Keratinocyte (primary cell): ENCODE measurements around the gene WDR27. TPM values are rescaled to one million over a fixed set of nuclear protein-coding genes. Genes with fewer than 3 reads are reported as not detected.

Experiments
- DNase-seq: peaks from one replicate; pipeline ENCODE4 v3.0.0-alpha.2; 2011; ENCODE audit warnings: low read depth, missing footprints, low spot score
- FAIRE-seq: peaks from 2 replicates; lab custom pipeline; 2011; peaks lifted over from hg19 to GRCh38; lab: Jason Lieb, UNC
- H2AFZ ChIP-seq: 2 replicates; pipeline ENCODE4 v1.6.0; 2012; ENCODE audit warnings: low read length, control low read depth, inconsistent platforms; ENCODE audit not compliant: control insufficient read depth
- H3K27ac ChIP-seq: 2 replicates; pipeline ENCODE4 v1.5.1; 2011; ENCODE audit warnings: low read length; ENCODE audit not compliant: control insufficient read depth, insufficient read depth
- H3K27me3 ChIP-seq: 3 replicates; pipeline ENCODE4 v1.6.0; 2011; ENCODE audit warnings: low read length; ENCODE audit not compliant: control insufficient read depth, insufficient read depth; ENCODE audit errors: extremely low read depth
- H3K36me3 ChIP-seq, 2 experiments: 2 replicates in 1 of 2; 3 replicates in 1 of 2; pipeline ENCODE4 v1.5.1; 2011; ENCODE audit warnings: low read length in 2 of 2, mild to moderate bottlenecking in 1 of 2; ENCODE audit not compliant: control insufficient read depth in 2 of 2, insufficient read depth in 2 of 2; ENCODE audit errors: extremely low read depth in 1 of 2
- H3K4me1 ChIP-seq: 3 replicates; pipeline ENCODE4 v1.5.1; 2011; ENCODE audit warnings: low read length; ENCODE audit not compliant: control insufficient read depth, insufficient read depth; ENCODE audit errors: extremely low read depth
- H3K4me2 ChIP-seq: 3 replicates; pipeline ENCODE4 v1.6.0; 2011; ENCODE audit warnings: low read depth, low read length; ENCODE audit not compliant: control insufficient read depth, insufficient read depth; ENCODE audit errors: extremely low read depth
- H3K4me3 ChIP-seq, 3 experiments: fragments of 200-600 bp in 1 of 3; sonication (generic) in 1 of 3; 2 replicates in 2 of 3; 3 replicates in 1 of 3; pipeline ENCODE4 v1.5.1; 2011 to 2016; ENCODE audit warnings: low read length in 3 of 3, mild to moderate bottlenecking in 3 of 3, control low read depth in 2 of 3, inconsistent platforms in 1 of 3, low read depth in 1 of 3, mixed read lengths in 1 of 3, mixed run types in 1 of 3, moderate library complexity in 1 of 3; ENCODE audit not compliant: control insufficient read depth in 2 of 3, insufficient read depth in 2 of 3; ENCODE audit errors: extremely low read depth in 1 of 3
- H3K79me2 ChIP-seq: 2 replicates; pipeline ENCODE4 v1.6.0; 2012; ENCODE audit warnings: low read length; ENCODE audit not compliant: control insufficient read depth, insufficient read depth
- H3K9ac ChIP-seq: 3 replicates; pipeline ENCODE4 v1.6.0; 2011; ENCODE audit warnings: low read length; ENCODE audit not compliant: control insufficient read depth, insufficient read depth; ENCODE audit errors: extremely low read depth
- H3K9me1 ChIP-seq: 3 replicates; pipeline ENCODE4 v1.6.0; 2011; ENCODE audit warnings: low read length; ENCODE audit not compliant: control insufficient read depth, insufficient read depth; ENCODE audit errors: extremely low read depth
- H3K9me3 ChIP-seq: 2 replicates; pipeline ENCODE4 v1.5.1; 2012; ENCODE audit warnings: low read depth, low read length; ENCODE audit not compliant: control insufficient read depth
- H4K20me1 ChIP-seq: 3 replicates; pipeline ENCODE4 v1.6.0; 2011; ENCODE audit warnings: low read length; ENCODE audit not compliant: control insufficient read depth, insufficient read depth; ENCODE audit errors: extremely low read depth
- CTCF ChIP-seq, 3 experiments: IDR thresholded peaks in 1 of 3; conservative IDR thresholded peaks in 1 of 3; optimal IDR thresholded peaks in 1 of 3; 2 replicates in 2 of 3; 3 replicates in 1 of 3; pipeline versions ENCODE3 to v1.5.1; 2011; ENCODE audit warnings: low read length in 3 of 3, mild to moderate bottlenecking in 3 of 3, moderate library complexity in 2 of 3, control low read depth in 1 of 3, inconsistent platforms in 1 of 3; ENCODE audit not compliant: insufficient read depth in 2 of 3; ENCODE audit errors: extremely low read depth in 1 of 3
- EZH2 ChIP-seq: IDR thresholded peaks from one replicate; pipeline ENCODE4 v1.6.1; 2012; ENCODE audit warnings: inconsistent platforms, mild to moderate bottlenecking, low read length, moderate library complexity
- dilution Hi-C: fragments of 300-500 bp; cut with MboI; formaldehyde crosslinking; loops from one replicate; pipeline ENCODE4 v1.7.0; 2020; ENCODE audit warnings: low sequenced_read_pairs; ENCODE audit not compliant: extremely low pct_ligation_motif_present
- polyA plus RNA-seq, 5 experiments: library from polyadenylated mRNA; depleted of rRNA in 3 of 5; stranded (reverse) in 3 of 5; stranded (forward) in 1 of 5; unstranded in 1 of 5; fragments of >200 nt; gene quantifications; 1 replicate in 1 of 5; 2 replicates in 3 of 5; 3 replicates in 1 of 5; pipeline versions ENCODE4 v1.2.1 to v1.2.3, GENCODE V29; 2011 to 2012; ENCODE audit warnings: missing spikeins in 2 of 5, low read depth in 1 of 5, low replicate concordance in 1 of 5

WDR27 gene
- polyA plus RNA-seq, 1 donor (not counting 4 experiments of a cell fraction or from before 2014, with no cell fraction given): 17.8 TPM

GRCh38 chr6:169411722-169412121 is 290.1 kb downstream of the WDR27 start:
- no peaks in the 10 kb centered on the region for H3K9me1 ChIP-seq
- H4K20me1 ChIP-seq: no peaks in the 10 kb centered on the region
- no peak overlapping the region for H3K9ac ChIP-seq
- H3K36me3 ChIP-seq: no peaks in the 10 kb centered on the region
- H3K27me3 ChIP-seq: no peaks in the 10 kb centered on the region
- no peak overlapping the region for H3K4me3 ChIP-seq
- no peak overlapping the region for H3K27ac ChIP-seq
- H3K4me2 ChIP-seq: no peak overlapping the region
- H3K4me1 ChIP-seq: peaks cover 5% of the 10 kb centered on the region
- dilution Hi-C loops: no loop called here
- FAIRE-seq: no peak
- DNase-seq: no peak
- H3K9me3 ChIP-seq: no peaks in the 10 kb centered on the region
- no peak for TF ChIP-seq CTCF (optimal IDR thresholded peaks at IDR 0.05 in 1 of 3, IDR thresholded peaks at IDR 0.05 in 1 of 3, conservative IDR thresholded peaks at IDR 0.05 in 1 of 3; ENCODE audit: extremely low read depth in 1 of 3, insufficient read depth in 2 of 3, low read length in 3 of 3)
- H3K79me2 ChIP-seq: no peaks in the 10 kb centered on the region
- H2AFZ ChIP-seq: no peak overlapping the region

- no peak for FAIRE-seq
Observed at GRCh38 chr6:169411296-169411695, 290.5 kb downstream of the WDR27 start.

More at GRCh38 chr6:169411296-169411695, 290.5 kb downstream of the WDR27 start:
- no peaks in the 10 kb centered on the region for H4K20me1 ChIP-seq
- H3K4me1 ChIP-seq: peaks cover 5% of the 10 kb centered on the region
- dilution Hi-C loops: no loop called here
- no peak overlapping the region for H3K4me3 ChIP-seq
- no peaks in the 10 kb centered on the region for H3K27me3 ChIP-seq
- H3K9me1 ChIP-seq: no peaks in the 10 kb centered on the region
- TF ChIP-seq EZH2: no peak
- TF ChIP-seq CTCF (optimal IDR thresholded peaks at IDR 0.05 in 1 of 3, IDR thresholded peaks at IDR 0.05 in 1 of 3, conservative IDR thresholded peaks at IDR 0.05 in 1 of 3; ENCODE audit: extremely low read depth in 1 of 3, insufficient read depth in 2 of 3, low read length in 3 of 3): no peak
- DNase-seq: no peak
- H3K9ac ChIP-seq: no peak overlapping the region
- no peaks in the 10 kb centered on the region for H3K9me3 ChIP-seq
- no peaks in the 10 kb centered on the region for H3K36me3 ChIP-seq
- no peak overlapping the region for H3K4me2 ChIP-seq
- H3K27ac ChIP-seq: no peak overlapping the region
- H3K79me2 ChIP-seq: no peaks in the 10 kb centered on the region
- no peak overlapping the region for H2AFZ ChIP-seq
